ENCODE measurements around the gene PET100.

The PET100 gene

DNA sequence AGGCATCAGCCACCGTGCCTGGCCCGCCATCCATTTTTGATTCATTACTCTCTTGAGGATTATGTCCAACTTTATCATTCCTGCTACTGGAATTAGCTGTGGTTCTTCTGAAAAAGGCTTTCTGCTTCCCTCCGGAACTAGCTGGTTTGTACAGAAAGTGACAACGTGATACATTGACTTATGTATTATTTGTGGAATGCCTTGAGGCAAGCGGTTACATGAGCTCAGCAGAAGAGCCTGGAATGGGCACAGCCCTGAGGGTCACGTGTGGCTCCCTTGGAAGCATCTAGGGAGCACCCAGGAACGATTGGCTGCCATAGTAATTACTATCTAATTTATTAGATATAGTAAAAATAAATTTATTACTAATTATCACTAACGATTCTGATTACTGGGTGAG is 24.8 kb downstream of the PET100 start:
- no peak for DNase-seq

DNA sequence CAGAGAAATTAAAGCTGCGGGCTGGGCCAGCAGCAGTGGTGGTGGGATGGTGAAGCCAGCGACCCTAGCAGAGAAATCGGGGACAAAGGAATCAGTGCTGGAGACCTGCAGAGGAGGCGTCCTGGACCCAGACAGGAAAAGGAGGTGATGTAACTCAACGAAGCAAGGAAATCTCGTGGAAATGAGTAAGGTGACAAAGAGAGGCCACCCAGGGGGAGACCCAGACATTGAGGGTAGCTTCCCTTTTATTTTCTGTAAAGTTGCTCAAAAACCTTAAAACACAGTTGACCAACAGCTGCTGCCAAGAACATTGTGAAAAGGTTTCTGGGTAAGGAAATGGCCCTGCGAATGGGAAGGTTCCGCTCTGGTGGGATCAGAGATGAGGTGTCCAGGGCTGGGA is 26.0 kb downstream of the PET100 start:
- peak in 1 of 2 donors; percentile 55 for DNase-seq

- peak; percentile 37 to 71 for DNase-seq
Observed at GRCh38 chr19:7657131-7657751, 27.6 kb downstream of the PET100 start.

DNA sequence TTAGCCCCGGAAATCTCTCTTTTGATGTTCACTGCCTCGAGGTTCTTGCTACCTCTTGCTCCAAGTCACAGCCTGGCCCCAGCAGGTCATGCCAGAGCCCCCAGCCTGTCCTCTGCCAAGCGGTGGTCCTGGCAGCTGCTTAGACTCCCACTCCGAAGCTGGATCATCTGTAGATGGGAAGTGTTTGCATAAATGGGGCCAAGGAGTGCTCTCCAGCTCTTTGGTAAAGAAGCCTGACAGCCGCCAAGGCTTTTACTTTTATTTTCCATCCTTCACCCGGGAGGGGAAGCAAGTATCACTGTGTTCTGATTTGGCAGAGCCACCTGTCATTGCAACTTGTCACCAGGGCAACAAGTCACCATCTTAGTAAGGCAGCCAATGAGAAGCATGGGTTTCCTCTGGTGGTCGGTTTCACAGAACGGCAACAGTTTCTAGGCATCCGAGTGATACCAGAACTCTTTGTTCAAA is 28.7 kb downstream of the PET100 start:
- peak; percentile 71 to 78 for DNase-seq

DNA sequence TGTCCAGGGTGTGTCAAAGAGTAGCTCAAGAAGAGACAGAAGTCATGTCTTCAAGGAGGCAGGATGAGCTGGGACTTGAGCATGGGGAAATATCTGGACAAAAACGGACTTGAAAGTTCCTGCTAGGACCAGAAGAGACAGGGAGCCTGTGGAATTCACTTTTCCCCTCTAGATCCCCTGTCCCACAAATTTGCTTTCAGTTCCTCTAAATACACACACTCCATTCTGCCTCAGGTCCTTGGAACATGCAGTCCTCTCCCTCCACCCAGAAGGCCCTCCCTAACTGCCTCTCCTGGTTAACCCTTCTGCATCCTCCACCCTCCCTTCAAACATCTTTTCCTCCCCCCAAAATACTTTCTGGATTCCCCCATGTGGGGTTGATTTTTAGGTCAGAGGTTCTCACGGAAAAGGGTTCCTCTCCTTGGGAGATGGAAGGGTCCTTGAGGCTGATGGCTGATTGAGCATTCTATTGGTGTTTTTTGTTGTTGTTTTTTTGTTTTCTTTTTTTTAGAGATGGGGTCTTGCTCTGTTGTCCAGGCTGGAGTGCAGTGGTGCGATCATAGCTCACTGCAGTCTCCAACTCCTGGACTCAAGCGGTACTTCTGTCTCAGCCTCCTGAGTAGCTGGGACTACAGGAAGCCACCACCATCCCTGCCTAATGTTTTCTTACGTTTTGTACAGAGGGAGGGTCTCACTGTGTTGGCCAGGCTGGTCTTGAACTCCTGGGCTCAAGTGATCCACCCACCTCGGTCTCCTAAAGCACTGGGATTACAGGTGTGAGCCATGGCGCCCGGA is 32.3 kb downstream of the PET100 start:
- DNase-seq = no peak

DNA sequence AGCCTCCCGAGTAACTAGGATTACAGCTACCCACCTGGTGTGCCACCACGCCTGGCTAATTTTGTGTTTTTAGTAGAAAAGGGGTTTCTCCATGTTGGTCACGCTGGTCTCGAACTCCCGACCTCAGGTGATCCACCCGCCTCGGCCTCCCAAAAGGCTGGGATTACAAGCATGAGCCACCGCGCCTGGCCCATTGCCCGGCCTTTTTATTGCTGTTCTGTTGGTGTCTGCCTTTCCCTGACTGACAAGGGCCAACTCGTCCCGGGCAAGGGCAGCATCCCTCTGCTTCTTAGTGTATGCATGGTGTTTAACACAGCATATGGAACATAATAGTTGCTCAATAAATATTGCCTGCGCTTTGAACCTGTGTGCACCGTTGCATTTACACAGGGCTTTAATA is 33.1 kb downstream of the PET100 start:
- DNase-seq = no peak

GRCh38 chr19:7663706-7664105 is 34.1 kb downstream of the PET100 start:
- DNase-seq = no peak

- DNase-seq = no peak
Observed at GRCh38 chr19:7665076-7665475, 35.5 kb downstream of the PET100 start.

DNA sequence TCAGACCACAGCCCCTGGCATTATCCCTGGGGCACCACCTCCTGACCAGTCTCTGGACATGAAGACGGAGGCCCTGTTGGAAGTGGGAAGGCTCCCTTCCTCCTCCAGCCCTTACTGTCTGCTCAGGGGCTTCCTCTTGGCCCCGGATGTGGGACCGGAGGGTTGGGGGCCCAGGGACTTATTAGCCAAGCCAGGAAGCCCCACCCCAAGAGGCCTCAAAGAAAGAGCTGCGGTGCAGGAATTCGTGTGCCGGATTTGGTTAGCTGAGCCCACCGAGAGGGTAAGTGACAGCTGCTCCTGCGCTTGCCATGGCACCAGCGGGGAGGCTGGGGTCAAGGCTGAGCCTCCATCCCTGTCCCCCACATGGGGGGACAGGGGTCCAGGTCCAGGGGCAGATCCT is 39.2 kb downstream of the PET100 start, which contains the start of gene RETN:
Gene RETN (plus strand): TSS at position 208 of the 400 bp plus-strand sequence. CDS start 278 bp downstream, outside the sequence.
- DNase-seq = no peak

DNA sequence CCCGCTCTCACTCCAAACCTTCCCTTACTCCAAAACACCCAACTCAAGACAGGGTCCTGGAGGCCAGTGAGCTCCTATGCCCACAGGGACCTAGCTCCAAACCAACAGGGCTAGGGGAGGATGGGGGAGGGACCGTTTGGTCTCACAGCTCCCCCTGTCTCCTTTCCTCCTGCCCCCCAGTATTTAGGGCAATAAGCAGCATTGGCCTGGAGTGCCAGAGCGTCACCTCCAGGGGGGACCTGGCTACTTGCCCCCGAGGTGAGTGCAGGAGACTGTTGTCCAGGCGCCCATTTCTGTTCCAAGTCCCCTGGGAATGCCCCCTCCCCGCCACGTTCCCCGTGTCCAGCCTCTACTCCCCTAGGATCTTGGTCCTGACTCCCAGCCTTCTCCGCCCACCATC is 40.0 kb downstream of the PET100 start:
- DNase-seq = no peak

DNA sequence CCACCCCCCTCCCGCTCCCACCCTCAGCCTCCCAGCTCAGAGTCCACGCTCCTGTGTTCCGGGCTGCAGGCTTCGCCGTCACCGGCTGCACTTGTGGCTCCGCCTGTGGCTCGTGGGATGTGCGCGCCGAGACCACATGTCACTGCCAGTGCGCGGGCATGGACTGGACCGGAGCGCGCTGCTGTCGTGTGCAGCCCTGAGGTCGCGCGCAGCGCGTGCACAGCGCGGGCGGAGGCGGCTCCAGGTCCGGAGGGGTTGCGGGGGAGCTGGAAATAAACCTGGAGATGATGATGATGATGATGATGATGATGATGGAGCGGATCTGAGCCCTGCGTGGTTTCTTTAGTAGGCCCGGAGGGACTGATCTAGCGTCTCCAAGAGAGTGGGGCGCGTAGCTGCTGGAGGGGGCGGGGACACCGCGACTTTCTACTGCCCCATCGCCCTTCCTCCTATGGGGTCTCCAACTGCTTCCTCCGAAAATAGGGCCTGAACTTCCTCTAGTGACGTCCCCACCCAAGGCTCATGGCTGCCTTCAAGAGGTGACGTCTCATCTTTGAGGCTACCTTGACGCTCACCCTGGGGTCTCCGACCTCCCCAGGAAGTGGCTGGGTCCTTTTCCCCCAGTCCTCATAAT is 40.7 kb downstream of the PET100 start:
- DNase-seq = peak; percentile 34 to 50

GRCh38 chr19:7670790-7671189 is 41.2 kb downstream of the PET100 start:
- no peak for DNase-seq

- no peak for DNase-seq
Observed at GRCh38 chr19:7672522-7672921, 42.9 kb downstream of the PET100 start.

- DNase-seq = peak; percentile 56 to 76
Observed at GRCh38 chr19:7674010-7675005, 44.7 kb downstream of the PET100 start.

DNA sequence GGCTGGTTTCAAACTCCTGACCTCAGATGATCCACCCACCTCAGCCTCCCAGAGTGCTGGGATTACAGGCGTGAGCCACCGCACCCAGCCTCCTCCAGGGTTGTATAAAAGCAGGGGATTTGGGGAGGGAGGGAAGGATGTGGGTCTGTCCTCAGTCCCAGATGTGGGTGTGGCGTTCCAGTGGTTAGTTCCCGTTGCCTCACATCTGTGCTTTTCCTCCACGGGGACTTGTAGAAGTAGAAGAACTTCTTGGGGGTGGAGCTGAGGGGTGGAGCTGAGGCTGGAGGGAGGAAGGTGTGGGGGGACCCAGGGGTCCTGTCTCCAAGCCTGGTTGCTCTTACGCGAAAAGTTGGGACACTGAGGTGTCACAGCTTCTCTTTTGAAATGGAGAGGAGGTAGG is 46.8 kb downstream of the PET100 start:
- DNase-seq = peak in 1 of 2 donors; percentile 29

DNA sequence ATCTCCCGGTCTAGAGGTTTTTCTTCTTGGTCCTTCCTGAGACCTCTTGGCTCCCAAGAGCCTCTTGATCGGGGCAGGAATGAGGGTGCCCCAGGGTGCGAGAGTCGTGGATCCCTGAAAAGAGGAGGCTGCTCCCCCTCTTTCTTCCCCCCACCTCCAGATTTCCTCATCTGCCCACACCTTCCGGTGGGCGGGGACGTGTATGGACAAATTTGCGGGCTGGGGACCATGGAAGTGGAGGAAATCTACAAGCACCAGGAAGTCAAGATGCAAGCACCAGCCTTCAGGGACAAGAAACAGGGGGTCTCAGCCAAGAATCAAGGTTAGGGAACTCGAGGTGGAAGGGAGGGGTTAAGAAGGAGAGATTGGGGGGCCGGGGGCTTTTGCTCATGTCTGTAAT is 47.3 kb downstream of the PET100 start, which contains the start of gene MCEMP1:
Gene MCEMP1 (plus strand): TSS at position 237 of the 400 bp plus-strand sequence. CDS start 31 bp downstream, at position 268.
- no peak for DNase-seq

DNA sequence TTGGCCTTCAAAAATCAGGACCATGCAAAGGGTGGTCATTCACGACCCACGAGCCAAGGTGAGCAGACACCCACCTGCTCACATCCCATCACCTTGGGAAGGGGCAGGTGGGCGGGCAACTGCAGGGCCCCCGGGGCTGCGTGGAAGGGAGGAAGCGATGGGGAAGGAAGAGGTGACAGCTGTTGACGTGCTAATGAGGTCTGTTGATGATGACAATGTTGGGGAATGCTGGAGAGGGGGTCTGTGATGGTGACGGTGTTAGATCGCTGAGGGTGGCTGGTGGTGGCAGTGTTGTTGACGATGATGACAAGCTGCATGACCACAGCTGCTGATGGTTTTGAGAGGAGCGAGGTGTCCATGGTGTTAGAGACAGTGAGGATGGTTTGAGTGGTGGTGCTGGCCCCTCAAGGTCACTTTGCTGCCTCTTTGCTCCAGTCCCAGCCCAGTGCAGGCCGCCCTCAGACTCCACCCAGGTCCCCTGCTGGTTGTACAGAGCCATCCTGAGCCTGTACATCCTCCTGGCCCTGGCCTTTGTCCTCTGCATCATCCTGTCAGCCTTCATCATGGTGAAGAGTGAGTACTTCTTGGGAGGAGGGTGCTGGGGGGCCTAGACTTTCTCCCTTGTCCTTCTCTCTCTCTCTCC is 48.2 kb downstream of the PET100 start:
- no peak for DNase-seq

- DNase-seq = peak; percentile 79 to 82
Observed at GRCh38 chr19:7678971-7679751, 49.6 kb downstream of the PET100 start.

DNA sequence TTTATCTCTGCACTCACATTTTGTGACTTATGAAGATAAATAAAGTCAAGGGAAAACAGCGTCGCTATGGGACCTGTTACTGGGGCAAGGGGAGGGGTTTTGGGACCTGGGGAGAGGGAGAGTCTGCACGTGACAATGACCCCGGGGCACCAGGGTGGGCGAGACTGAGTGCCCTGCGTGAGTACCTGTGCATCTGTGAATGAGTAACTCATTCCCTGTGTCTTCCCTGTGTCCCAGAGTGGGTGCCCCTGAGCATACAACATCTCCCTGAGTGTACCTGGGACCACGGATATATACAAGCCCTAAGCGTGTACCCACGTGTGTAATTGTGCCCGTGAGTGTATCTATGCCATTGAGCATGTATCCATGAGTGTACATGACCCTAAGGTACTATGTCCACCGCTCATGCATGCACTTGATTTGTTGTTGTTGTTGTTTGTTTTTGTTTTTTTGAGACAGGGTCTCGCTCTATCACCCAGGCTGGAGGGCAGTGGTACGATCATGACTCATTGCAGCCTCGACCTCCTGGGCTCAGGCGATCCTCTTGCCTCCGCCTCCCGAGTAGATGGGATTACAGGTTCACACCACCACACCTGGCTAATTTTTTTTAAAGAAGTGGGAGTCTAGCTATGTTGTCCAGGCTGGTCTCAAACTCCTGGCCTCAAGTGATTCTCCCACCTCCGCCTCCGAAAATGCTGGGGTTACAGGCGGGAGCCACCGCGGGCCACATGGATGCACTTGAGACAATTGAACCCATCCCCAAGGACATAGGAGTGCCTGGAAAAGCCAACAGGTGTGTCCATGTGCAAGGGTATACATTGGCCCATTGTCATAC is 50.4 kb downstream of the PET100 start:
- DNase-seq = no peak

Measured in CD4-positive, alpha-beta T cell treated with Interferon alpha-2 for 1 hour (primary cell).